ENCODE measurements around the gene ATG4B.
A peak's percentile ranks its signal among the peaks of the same experiment; 100 is the strongest.
"Not testable (repeated sequence)": the region's sequence is repeated elsewhere in the genome, so short reads cannot be mapped to it uniquely, and the experiment has no call there.

ATG4B gene

GRCh38 chr2:241640165-241640795 lies 2.8 kb downstream of the ATG4B start:
- no peak for DNase-seq

GRCh38 chr2:241641631-241642030 lies 4.1 kb downstream of the ATG4B start:
- no peak for DNase-seq

- no peak for DNase-seq
Observed at GRCh38 chr2:241645056-241645914, 7.8 kb downstream of the ATG4B start.

- DNase-seq, result no peak
Observed at GRCh38 chr2:241645915-241646645, 8.6 kb downstream of the ATG4B start.

- DNase-seq, result no peak
Observed at GRCh38 chr2:241648453-241648852, 11.0 kb downstream of the ATG4B start.

- DNase-seq, result no peak
Observed at GRCh38 chr2:241649404-241649803, 11.9 kb downstream of the ATG4B start.

GRCh38 chr2:241649927-241650326 lies 12.4 kb downstream of the ATG4B start:
- DNase-seq, result no peak

- DNase-seq, result no peak
Observed at GRCh38 chr2:241652142-241652541, 14.6 kb downstream of the ATG4B start.

GRCh38 chr2:241652722-241653121 lies 15.2 kb downstream of the ATG4B start:
- DNase-seq, result no peak

- DNase-seq, result no peak
Observed at GRCh38 chr2:241653210-241653750, 15.8 kb downstream of the ATG4B start.

GRCh38 chr2:241654551-241654950 lies 17.1 kb downstream of the ATG4B start:
- no peak for DNase-seq

- no peak for DNase-seq
Observed at GRCh38 chr2:241655516-241656189, 18.2 kb downstream of the ATG4B start.

GRCh38 chr2:241656190-241656741 lies 18.8 kb downstream of the ATG4B start:
- DNase-seq, result no peak

GRCh38 chr2:241657786-241658254 lies 20.3 kb downstream of the ATG4B start:
- DNase-seq, result no peak

- no peak for DNase-seq
Observed at GRCh38 chr2:241658296-241658695, 20.8 kb downstream of the ATG4B start.

- peak; percentile 73 for DNase-seq
Observed at GRCh38 chr2:241659150-241659739, 21.8 kb downstream of the ATG4B start.

GRCh38 chr2:241660593-241661213 lies 23.2 kb downstream of the ATG4B start:
- no peak for DNase-seq

GRCh38 chr2:241662731-241663130 lies 25.2 kb downstream of the ATG4B start:
- DNase-seq, result not testable (repeated sequence)

GRCh38 chr2:241665731-241666440 lies 28.4 kb downstream of the ATG4B start:
- DNase-seq, result no peak

- DNase-seq, result no peak
Observed at GRCh38 chr2:241666627-241667400, 29.3 kb downstream of the ATG4B start.

Data from fibroblast of skin of scalp (primary cell).